Ovary (tissue), 9 donors: ENCODE measurements around the gene RRP8. TPM values are rescaled to one million over a fixed set of nuclear protein-coding genes. Genes with fewer than 3 reads are reported as not detected.

Source experiments
- DNase-seq, 5 donors: peaks; one replicate each; pipeline ENCODE4 v3.0.0-alpha.2; 2019 to 2020
- H3K27ac ChIP-seq, 2 donors: fragments of 200-600 bp; one replicate each; pipeline versions ENCODE4 v1.5.1 to v1.8.0; 2019 to 2022
- H3K27me3 ChIP-seq: fragments of 200-600 bp; one replicate; pipeline ENCODE4 v1.8.0; 2022
- H3K36me3 ChIP-seq: fragments of 200-600 bp; sonication (generic); one replicate; pipeline ENCODE4 v1.5.1; 2019
- H3K4me1 ChIP-seq: one replicate; pipeline ENCODE4 v1.8.1; 2013; ENCODE audit warnings: mild to moderate bottlenecking, moderate library complexity; ENCODE audit not compliant: insufficient read depth
- H3K4me3 ChIP-seq: fragments of 200-600 bp; sonication (generic); one replicate; pipeline ENCODE4 v1.5.1; 2017
- H3K9me3 ChIP-seq, 2 donors: fragments of 200-600 bp in 1 of 2; sonication (generic) in 1 of 2; one replicate each; pipeline versions ENCODE4 v1.5.1 to v1.8.1; 2013 to 2019; ENCODE audit warnings: mild to moderate bottlenecking in 1 of 2, moderate library complexity in 1 of 2
- EP300 ChIP-seq: sonication (generic); formaldehyde crosslinking; IDR thresholded peaks from one replicate; pipeline ENCODE4 v1.6.1; 2017; ENCODE audit warnings: antibody characterized with exemption
- POLR2A ChIP-seq: fragments of 450-650 bp; IDR thresholded peaks from one replicate; pipeline ENCODE4 v1.6.1; 2017; ENCODE audit warnings: antibody characterized with exemption, mild to moderate bottlenecking, moderate library complexity
- WGBS, 3 donors: extraction: QIAGEN DNeasy Blood & Tissue Kit in 1 of 3; methylation state at CpG; one replicate each; pipeline versions ENCODE4 v1.1.5 to v1.1.7; 2013 to 2017; 5-methylcytosine and 5-hydroxymethylcytosine counted together
- intact Hi-C, 4 donors: fragments of 100-400 bp; cut with DNase I; formaldehyde crosslinking; loops; one replicate each; pipeline versions ENCODE4 v1.11.0 to v1.15.1; 2022 to 2023
- polyA plus RNA-seq, 2 donors: library from polyadenylated mRNA; stranded (reverse); fragments of 200-250 nt in 1 of 2; fragments of 350-450 nt in 1 of 2; fragmentation: Illumina TruSeq in 1 of 2; extraction: RNeasy Lipid Tissue Mini Kit (QIAGEN cat#74804) in 1 of 2; gene quantifications; one replicate each; pipeline ENCODE4 v1.2.3, GENCODE V29; 2013 to 2014
- total RNA-seq, 7 donors: library from RNA; depleted of rRNA in 2 of 7; stranded (reverse); fragments of >200 nt in 2 of 7; fragmentation: NEBNext Ultra II Directional in 3 of 7; extraction: Animal tissue kit (Norgen Biotek cat#: 25700) in 3 of 7; gene quantifications; one replicate each; pipeline versions ENCODE4 v1.1.0 to v1.2.4, GENCODE V29; 2016 to 2023
- TF ChIP-seq, protein P1 (sequence below), 3 donors: fragments of 450-650 bp in 2 of 3; fragments of 200-600 bp in 1 of 3; IDR thresholded peaks; one replicate each; pipeline versions ENCODE4 v1.5.1 to v1.8.0; 2016 to 2022; ENCODE audit warnings: antibody characterized with exemption in 3 of 3, mild to moderate bottlenecking in 1 of 3
- donor health status: DM: no; HTN: no; CAD: no; lungs with moderate emphysema.
- donor health status: DM: no; HTN: no; CAD: no.
- donor health status: Bipolar disorder and iron deficiency.
- donor health status: DM: yes; HTN: yes; CAD: no.
- donor health status: DM: no; HTN: no; CAD: no.
- donor health status: DM: yes; HTN: yes; CAD: no.

Gene RRP8
- total and polyA plus RNA-seq, 9 donors = 8.2 to 32.7 (median 17.1) TPM

DNA sequence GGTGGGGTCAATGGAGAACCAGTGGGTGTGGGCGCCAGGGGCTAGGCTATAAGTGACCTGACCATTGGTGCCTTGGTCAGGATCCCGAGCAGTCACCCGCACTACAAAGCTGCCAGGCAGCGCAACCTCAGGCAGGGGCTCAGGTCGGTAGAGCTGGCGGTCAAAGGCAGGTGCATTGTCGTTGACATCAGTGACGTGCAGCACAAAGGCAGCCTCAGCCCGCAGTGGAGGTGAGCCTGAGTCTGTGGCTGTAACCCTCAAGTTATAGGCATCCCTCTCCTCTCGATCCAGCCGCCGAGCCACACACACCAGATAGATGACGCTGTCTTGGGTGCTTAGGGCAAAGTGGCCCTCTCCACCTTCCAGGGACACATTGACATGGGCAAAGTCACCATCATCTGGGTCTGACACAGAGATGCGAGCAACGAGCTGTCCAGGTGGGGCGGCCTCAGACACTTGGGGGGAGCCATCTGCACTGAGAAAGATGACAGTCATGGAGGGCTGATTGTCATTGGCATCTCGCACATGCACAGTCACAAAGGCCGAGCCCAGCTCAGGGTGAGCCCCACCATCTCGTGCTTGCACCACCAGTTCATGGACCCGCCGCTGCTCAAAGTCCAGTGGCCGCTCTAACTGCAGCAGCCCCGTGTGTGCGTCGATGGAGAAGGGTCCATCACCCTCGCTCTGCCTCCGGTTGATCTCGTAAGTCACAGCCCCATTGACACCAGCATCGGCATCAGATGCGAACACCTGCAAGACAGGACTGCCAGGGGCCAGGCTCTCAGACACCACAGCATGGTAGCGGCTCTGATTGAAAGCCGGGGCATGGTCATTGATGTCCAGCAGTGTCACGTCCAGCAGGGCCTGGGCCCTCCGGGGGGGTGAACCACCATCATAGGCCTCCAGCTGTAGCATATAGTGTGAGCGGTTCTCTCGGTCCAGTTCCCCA is 36.9 kb upstream of the RRP8 start:
- peak in 1 of 5 donors; percentile 15 for DNase-seq
- TF ChIP-seq, protein P1, sequence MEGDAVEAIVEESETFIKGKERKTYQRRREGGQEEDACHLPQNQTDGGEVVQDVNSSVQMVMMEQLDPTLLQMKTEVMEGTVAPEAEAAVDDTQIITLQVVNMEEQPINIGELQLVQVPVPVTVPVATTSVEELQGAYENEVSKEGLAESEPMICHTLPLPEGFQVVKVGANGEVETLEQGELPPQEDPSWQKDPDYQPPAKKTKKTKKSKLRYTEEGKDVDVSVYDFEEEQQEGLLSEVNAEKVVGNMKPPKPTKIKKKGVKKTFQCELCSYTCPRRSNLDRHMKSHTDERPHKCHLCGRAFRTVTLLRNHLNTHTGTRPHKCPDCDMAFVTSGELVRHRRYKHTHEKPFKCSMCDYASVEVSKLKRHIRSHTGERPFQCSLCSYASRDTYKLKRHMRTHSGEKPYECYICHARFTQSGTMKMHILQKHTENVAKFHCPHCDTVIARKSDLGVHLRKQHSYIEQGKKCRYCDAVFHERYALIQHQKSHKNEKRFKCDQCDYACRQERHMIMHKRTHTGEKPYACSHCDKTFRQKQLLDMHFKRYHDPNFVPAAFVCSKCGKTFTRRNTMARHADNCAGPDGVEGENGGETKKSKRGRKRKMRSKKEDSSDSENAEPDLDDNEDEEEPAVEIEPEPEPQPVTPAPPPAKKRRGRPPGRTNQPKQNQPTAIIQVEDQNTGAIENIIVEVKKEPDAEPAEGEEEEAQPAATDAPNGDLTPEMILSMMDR (IDR thresholded peaks at IDR 0.05) = no peak
- no peak for TF ChIP-seq POLR2A
- TF ChIP-seq EP300 = no peak
- Histone ChIP-seq H3K27ac (no peak overlapping the region), H3K4me1 (peaks cover 10% of the 10 kb centered on the region), H3K4me3 (no peak overlapping the region), H3K9me3 (no peaks in the 10 kb centered on the region), H3K27me3 (no peaks in the 10 kb centered on the region), H3K36me3 (no peaks in the 10 kb centered on the region)
- intact Hi-C loops = no loop called here
- WGBS, 3 donors = 92 to 96% (median 93%) methylated on average over 35 to 36 of the region's 36 CpGs

DNA sequence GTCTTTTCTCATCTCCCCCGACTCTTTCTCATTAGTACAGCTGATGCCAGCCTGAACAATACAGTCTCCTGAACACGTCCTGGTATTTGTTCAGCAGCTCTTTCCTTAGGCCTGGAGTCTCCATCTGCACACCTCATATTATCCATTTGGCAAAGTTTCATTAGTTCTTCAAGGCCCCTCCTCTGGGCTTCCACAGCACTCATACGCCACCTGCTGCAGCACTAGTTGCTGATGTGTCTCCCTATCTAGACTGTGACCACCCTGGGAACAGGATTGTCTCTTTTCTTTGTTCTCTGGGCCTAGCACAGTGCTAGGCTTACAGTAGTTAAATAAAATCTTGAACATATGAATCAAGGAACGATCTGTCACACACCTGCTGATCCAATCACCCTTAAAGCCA is 35.0 kb upstream of the RRP8 start:
- no peak overlapping the region for H3K4me3 ChIP-seq
- H3K9me3 ChIP-seq = no peaks in the 10 kb centered on the region
- WGBS, 3 donors = 68 to 73% (median 71%) methylated on average over 4 of the region's 4 CpGs
- no peaks in the 10 kb centered on the region for H3K27me3 ChIP-seq
- DNase-seq = no peak
- no peak overlapping the region for H3K27ac ChIP-seq
- peaks cover 10% of the 10 kb centered on the region for H3K4me1 ChIP-seq
- TF ChIP-seq POLR2A = no peak
- no peak for TF ChIP-seq EP300
- TF ChIP-seq, protein P1 (IDR thresholded peaks at IDR 0.05) = no peak
- H3K36me3 ChIP-seq = no peaks in the 10 kb centered on the region
- intact Hi-C loops = no loop called here

DNA sequence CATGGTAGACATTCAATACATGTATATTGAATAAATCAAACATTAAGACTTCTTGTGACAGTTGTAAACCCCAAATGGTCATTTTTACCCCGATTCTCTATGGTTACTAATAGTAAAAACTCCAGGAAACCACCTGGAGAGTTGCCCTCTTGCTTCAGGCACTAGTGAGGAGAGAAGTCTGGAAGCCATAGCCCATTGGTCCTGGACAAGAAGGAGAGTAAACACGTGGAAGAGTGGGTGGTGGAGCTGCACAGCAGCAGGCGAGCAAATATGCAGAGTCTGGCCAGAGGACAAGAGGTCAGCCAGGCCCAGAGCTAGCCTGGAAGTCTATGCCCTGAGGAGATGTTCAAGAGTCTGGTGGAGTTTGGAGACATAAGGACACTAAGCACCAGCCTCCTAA is 34.5 kb upstream of the RRP8 start:
- Histone ChIP-seq H3K27ac (no peak overlapping the region), H3K27me3 (no peaks in the 10 kb centered on the region), H3K9me3 (no peaks in the 10 kb centered on the region), H3K4me1 (peaks cover 10% of the 10 kb centered on the region), H3K4me3 (no peak overlapping the region), H3K36me3 (no peaks in the 10 kb centered on the region)
- DNase-seq = peak in 2 of 5 donors; percentile 53 to 66
- intact Hi-C loops = no loop called here
- TF ChIP-seq, protein P1 (IDR thresholded peaks at IDR 0.05) = no peak
- TF ChIP-seq EP300 (no peak), POLR2A (no peak)
- WGBS, 3 donors = 1 to 8% (median 5%) methylated on average over 3 of the region's 3 CpGs

DNA sequence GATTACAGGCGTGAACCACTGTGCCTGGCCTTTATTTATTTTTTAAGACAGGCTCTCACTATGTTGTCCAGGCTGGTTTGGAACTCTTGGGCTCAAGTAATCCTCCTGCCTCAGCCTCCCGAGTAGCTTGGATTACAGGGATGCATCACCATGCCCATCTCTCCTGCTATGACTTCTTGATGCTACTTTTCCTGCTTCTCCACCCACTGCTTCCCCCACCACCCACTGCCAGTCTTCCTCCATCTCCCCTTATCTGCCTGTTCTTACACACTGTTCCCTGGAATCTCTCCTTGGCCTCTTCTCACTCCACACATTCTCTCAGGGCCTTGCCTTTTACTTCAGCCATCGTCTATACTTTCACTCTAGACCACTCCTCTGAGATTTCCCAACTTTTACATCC is 33.1 kb upstream of the RRP8 start:
- Histone ChIP-seq H3K27me3 (no peaks in the 10 kb centered on the region), H3K27ac (peak overlapping the region in 1 of 2 donors; percentile 56), H3K36me3 (no peaks in the 10 kb centered on the region), H3K4me3 (no peak overlapping the region), H3K9me3 (no peaks in the 10 kb centered on the region), H3K4me1 (peaks cover 10% of the 10 kb centered on the region)
- intact Hi-C loops = no loop called here
- TF ChIP-seq EP300 = no peak
- TF ChIP-seq POLR2A = no peak
- TF ChIP-seq, protein P1 (IDR thresholded peaks at IDR 0.05) = no peak
- WGBS, 3 donors = 71 to 77% (median 72%) methylated on average over 3 of the region's 3 CpGs
- DNase-seq = peak in 1 of 5 donors; percentile 11
